Thoracic aorta (tissue), 2 donors: ENCODE results near the gene DIP2C. TPM values are rescaled to one million over a fixed set of nuclear protein-coding genes. Genes with fewer than 3 reads are reported as not detected.

ENCODE experiments used
- ATAC-seq: fragments of 150-250 bp; one replicate; pipeline ENCODE4 v1.8.0; 2017; ENCODE audit warnings: low read depth; ENCODE audit not compliant: insufficient number of reproducible peaks, low FRiP score
- DNase-seq: peaks from one replicate; pipeline ENCODE4 v3.0.0-alpha.2; 2020; ENCODE audit warnings: low spot score
- H3K27ac ChIP-seq, 2 donors: fragments of 200-600 bp; sonication (generic); 1 replicate in 1 of 2; 2 replicates in 1 of 2; pipeline ENCODE4 v1.5.1; 2016; ENCODE audit warnings: mild to moderate bottlenecking in 2 of 2, moderate library complexity in 2 of 2
- H3K27me3 ChIP-seq: fragments of 200-600 bp; sonication (generic); replicated peaks from 2 replicates; pipeline ENCODE4 v1.6.0; 2016; ENCODE audit warnings: mild to moderate bottlenecking; ENCODE audit not compliant: insufficient read depth
- H3K36me3 ChIP-seq: fragments of 200-600 bp; sonication (generic); one replicate; pipeline ENCODE4 v1.5.1; 2016
- H3K4me1 ChIP-seq, 2 donors: fragments of 200-600 bp; sonication (generic); 1 replicate in 1 of 2; 2 replicates in 1 of 2; pipeline versions ENCODE4 v1.5.1 to v1.6.0; 2016; ENCODE audit warnings: low read depth in 2 of 2, mild to moderate bottlenecking in 1 of 2; ENCODE audit not compliant: control insufficient read depth in 1 of 2
- H3K4me3 ChIP-seq: fragments of 200-600 bp; sonication (generic); 2 replicates; pipeline ENCODE4 v1.5.1; 2016; ENCODE audit warnings: mild to moderate bottlenecking
- H3K9me3 ChIP-seq: fragments of 200-600 bp; sonication (generic); 2 replicates; pipeline ENCODE4 v1.5.1; 2016
- total RNA-seq, 2 donors: library from RNA; depleted of rRNA; stranded (reverse); fragments of >200 nt; gene quantifications; one replicate each; pipeline versions ENCODE4 v1.1.0 to v1.2.3, GENCODE V29; 2016
- TF ChIP-seq, protein P1 (sequence below): fragments of 200-600 bp; sonication (generic); IDR thresholded peaks from one replicate; pipeline ENCODE4 v1.5.1; 2019; ENCODE audit warnings: antibody characterized with exemption

DIP2C gene
- total RNA-seq, 2 donors from 2014 or later, result 36.8 to 44.0 TPM

DNA sequence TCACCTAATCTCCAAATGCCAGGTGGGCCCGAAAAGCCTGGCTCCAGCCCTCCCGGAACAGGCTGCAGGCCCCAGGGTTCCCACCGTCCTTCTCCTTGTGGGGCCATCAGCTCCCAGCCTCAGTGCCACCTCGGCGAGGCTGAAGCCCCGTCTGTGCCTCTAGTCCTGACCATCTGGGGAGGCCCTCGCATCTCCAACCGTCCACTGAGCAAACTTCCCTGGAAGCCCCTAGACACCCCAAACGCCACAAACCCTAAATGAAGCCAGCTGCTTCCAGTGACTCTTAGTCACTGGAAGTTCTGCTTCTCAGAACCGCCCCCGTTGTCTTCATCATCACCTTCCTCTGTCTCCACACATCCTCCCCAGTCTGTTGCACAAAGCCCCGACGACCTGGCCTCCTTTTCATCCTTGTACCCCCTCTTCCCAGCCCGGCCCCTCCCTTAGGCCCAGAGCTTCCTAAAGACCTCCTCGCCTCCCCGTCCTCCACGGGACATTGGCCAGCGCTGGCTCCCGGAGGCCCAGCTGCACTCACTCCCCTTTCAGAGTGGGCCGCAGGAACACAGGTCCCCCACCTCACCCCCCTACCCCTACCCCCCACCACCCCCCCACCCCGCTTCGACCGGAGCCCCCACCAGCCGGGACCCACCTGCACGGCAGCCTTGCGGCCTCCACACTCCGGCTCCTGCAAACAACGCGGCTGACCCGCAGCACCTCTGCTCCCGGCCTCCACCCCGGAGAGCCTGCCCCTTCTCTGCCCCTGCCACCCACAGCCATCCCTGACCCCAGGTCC, 1.1 kb upstream of the DIP2C start:
- Histone ChIP-seq H3K9me3 (no peaks in the 10 kb centered on the region), H3K36me3 (no peaks in the 10 kb centered on the region), H3K4me1 (peaks cover 7 to 24% of the 10 kb centered on the region in 2 donors), H3K27me3 (no peaks in the 10 kb centered on the region), H3K4me3 (peak overlapping the region; percentile 75), H3K27ac (peak overlapping the region; percentile 82 to 86)
- TF ChIP-seq, protein P1, sequence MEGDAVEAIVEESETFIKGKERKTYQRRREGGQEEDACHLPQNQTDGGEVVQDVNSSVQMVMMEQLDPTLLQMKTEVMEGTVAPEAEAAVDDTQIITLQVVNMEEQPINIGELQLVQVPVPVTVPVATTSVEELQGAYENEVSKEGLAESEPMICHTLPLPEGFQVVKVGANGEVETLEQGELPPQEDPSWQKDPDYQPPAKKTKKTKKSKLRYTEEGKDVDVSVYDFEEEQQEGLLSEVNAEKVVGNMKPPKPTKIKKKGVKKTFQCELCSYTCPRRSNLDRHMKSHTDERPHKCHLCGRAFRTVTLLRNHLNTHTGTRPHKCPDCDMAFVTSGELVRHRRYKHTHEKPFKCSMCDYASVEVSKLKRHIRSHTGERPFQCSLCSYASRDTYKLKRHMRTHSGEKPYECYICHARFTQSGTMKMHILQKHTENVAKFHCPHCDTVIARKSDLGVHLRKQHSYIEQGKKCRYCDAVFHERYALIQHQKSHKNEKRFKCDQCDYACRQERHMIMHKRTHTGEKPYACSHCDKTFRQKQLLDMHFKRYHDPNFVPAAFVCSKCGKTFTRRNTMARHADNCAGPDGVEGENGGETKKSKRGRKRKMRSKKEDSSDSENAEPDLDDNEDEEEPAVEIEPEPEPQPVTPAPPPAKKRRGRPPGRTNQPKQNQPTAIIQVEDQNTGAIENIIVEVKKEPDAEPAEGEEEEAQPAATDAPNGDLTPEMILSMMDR, result no peak
- ATAC-seq (peak; percentile 1), DNase-seq (no peak)

DNA sequence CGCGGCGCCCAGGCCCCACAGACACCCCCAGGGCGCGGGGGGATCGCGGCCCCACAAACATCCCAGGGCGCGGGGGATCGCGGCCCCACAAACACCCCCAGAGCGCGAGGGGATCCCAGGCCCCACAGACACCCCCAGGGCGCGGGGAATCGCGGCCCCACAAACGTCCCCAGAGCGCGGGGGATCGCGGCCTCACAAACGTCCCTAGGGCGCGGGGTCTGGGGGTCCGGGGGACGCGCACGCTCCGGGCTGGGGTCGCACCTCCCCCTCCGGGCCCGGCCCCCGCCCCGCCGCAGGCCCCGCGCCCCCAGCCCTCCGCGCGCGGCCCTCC, 382 bp downstream of the DIP2C start:
- peak overlapping the region; percentile 86 for H3K4me3 ChIP-seq
- H3K27ac ChIP-seq, result peak overlapping the region; percentile 67 to 76
- H3K36me3 ChIP-seq, result no peaks in the 10 kb centered on the region
- DNase-seq (no peak), ATAC-seq (no peak)
- no peaks in the 10 kb centered on the region for H3K9me3 ChIP-seq
- no peaks in the 10 kb centered on the region for H3K27me3 ChIP-seq
- TF ChIP-seq, protein P1, result no peak
- peaks cover 13 to 30% of the 10 kb centered on the region in 2 donors for H3K4me1 ChIP-seq

DNA sequence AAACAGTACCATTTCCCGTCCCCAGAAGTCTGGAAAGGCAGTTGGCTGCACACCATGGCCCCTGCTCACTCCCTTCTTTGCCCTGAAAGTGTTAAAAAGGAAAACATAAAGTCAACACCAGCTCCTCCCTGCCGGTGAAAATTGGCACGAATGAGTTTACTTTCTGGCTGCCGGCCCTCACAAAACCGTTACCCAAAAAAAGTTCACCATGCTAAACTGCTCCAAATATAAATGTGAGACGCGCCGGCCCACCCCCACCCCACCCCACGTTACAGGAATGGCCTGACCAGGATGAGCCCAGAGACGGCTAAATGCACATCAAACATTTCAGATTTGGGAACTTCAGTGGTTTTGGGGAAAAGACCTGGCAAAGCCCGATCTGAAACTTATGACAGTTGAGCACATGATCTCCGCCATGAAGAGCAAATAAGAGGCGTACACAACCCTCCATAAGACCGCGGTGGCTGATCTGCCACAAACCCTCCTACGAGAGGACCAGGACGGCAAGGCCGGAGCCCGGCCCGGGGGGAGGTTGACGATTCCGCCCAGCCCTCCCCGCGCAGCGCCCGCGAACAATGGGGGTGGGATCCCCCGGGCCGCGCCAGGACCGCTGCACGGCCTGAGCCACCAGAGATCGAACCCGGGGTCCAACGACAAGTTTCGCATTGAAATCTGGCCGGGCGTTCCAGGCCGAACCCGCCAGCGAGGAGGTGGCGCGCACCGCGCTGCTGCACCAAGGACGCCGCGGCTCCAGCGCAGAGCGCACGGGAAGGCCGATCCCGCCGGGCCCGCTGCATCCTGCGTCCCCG, 952 bp downstream of the DIP2C start:
- ATAC-seq (peak; percentile 37), DNase-seq (no peak)
- Histone ChIP-seq H3K27ac (peak overlapping the region; percentile 63 to 67), H3K4me1 (peaks cover 14 to 32% of the 10 kb centered on the region in 2 donors), H3K9me3 (no peaks in the 10 kb centered on the region), H3K27me3 (no peaks in the 10 kb centered on the region), H3K36me3 (no peaks in the 10 kb centered on the region), H3K4me3 (peak overlapping the region; percentile 86)
- TF ChIP-seq, protein P1, result no peak

DNA sequence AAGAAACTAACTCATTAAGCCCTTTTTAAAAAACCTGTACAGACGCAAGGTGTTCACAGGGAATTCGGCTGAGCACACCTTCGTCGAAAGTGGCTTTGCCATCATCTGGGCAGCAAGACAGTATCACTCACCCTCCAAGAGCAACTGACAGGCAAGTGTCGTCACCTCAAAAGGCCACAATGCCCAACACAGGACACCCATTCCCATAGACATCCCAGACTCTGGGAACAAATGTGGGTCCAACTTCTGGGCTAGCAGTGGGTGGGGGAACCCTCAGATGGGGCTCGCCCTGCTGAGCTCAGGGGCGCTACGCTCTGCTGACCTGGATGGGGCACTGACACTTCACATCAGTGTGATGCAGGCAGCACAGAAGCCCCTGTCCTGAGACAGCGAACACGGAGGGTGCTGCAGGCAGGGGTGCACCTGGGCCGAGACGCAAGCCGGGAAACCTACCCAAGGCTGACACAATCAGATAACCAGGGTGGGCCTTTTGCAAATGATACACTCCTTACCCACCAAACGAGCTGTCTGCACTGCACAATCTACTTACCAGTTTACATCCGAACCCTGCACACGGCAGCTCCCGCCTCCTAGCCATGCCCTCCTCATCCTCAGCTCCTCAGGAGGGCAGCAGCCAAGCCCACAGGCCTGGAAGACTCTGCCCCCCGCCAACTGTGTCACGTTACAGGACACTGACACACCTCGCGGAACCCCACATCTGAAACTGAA, 1.7 kb downstream of the DIP2C start:
- Histone ChIP-seq H3K4me1 (peaks cover 14 to 40% of the 10 kb centered on the region in 2 donors), H3K27ac (peak overlapping the region; percentile 63 to 67), H3K9me3 (no peaks in the 10 kb centered on the region), H3K4me3 (peak overlapping the region; percentile 86), H3K36me3 (no peaks in the 10 kb centered on the region), H3K27me3 (no peaks in the 10 kb centered on the region)
- ATAC-seq, result no peak
- no peak for DNase-seq
- TF ChIP-seq, protein P1, result no peak
